CD4-positive, alpha-beta T cell treated with Interleukin-21 for 1 hour (primary cell): ENCODE measurements around the gene CLBA1.

Experiments used
- DNase-seq: peaks from one replicate; pipeline ENCODE4 v3.0.0-alpha.2; 2020

Gene CLBA1

DNA sequence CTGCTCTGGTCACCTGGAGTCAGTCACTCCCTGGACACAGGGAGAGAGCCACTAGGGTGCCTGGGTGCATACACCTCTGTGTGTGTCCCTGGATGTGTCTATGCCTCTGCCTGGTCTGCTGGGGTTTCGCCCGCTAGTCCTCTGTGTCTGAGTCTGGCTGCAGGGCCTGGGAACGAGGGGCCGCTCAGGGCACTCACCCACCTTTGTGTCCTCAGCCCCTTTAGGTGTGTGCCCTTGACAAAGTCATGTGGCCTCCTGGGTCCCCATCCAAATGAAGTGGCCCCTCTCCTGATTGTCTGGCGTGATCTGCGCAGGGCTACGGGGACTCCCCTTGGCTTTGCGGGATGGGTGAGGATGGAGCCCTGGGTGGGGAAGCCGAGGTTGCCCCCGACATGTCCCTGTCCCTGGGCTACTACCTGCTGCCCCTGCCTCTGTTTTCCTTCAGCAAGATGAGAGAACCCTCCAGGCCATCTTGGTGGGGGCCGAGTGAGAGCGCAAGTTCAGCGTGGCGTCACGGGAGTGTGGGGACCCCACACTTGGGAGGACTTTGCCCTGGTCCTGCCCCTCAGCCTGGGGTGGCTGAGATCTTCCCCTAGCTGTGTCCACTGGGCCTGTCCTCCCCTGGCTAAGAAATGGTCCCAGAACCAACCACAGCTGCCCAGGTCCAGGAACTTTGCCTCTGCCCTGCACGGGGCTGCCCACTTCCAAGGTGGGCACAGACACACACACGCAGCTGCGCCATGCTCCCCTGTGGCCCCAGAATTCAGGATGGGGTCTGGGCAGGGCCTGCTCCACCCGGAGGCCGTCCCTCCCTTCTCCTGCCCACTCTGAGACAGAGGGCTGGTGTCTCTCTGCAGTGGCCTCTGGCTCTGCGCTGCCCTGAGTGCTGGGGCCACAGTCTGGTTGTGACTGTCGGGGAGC lies 4.7 kb upstream of the CLBA1 start:
- no peak for DNase-seq

DNA sequence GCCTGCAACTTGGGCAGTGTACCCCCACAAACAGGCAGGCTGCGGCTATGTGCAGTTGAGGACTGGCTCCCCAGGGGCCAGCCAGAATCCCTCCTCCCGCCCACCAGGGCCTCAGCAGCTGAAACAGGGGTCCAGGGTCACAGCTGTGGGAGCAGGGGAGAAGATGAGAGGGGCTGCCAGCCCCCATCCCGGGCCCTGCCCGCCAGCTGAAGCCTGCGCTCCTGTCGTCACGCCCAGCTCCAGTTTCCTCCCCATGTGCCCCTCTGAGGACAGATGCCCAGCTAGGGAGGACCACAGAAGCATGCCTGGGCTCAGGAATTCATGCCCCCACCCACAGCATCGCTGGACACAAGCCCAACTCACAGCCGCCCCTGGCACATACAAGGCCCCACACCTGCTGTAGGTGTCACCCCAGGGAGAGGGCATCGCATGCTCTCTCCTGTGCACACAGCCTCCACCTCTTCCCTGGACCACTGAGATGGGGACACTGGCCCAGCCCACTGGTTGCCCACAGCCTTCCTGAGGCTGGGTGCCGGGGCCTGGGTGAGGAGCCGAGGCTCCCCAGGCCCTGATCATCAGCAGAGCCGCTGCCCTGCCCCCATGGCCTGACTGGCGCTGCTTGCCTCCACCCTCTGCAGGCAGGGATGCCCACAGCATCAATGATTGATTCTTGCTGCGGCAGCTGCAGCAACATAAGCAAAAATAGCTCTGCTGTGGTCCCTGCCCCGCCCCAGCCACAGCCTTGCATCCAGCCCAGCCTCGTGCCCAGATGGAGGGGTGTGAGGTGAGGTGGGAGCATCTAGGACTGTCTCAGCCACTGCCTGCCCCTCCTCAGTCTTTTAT lies 3.7 kb upstream of the CLBA1 start:
- no peak for DNase-seq

DNA sequence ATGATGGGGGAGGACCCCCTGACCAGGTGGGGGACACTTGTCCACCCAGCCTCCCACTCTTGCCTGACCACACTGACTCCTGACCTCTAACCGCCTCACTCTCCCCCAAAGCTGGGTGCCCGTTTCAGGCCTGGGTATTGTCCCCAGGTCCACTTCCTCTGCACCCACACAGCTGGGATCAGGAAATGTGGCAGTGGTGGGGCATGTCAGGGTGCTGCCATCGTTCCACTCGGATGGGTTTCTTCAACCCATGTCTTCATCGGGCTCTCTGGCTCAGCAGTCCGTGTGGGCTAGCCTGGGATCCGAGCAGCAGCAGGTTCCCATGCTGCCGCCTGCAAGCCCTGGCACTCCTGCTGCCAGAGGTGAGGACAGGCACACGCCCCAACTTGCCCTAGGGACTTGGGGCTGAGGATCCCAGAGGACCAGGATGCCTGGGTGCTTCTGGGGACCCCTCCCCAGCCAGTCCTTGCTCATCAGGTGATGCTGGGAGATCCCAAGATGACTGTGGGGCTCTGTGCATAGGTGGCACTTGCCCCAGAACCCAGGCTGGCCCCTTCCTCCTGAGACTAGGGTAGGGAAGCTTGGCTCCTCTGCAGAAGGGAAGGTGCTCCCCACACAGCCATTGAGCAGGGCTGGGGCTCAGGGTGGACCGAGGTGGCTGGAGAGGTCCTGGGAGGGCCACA lies 2.9 kb upstream of the CLBA1 start:
- no peak for DNase-seq

DNA sequence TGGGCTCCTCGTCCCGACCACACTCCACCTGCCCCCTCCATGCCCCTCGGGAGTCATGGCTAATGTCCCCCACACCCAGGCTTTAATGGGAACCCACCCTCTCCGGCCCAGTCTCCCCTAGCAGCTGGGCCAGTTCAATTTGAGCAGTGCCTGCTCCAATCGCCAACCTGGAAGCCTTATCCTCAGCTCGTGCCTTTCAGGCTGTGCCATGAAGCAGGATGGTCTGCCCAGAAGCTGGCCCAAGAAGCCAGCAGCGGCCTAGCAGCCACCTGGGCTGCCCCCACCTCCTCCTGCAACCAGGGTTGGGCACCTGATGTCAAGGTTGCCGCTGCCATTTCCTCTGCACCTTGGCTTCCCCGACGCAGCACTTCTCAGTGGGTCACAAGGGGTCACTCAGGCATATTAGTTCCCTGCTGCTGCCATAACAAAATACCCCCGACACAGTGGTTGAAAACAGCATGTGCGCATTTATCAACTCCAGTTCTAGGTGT lies 2.3 kb upstream of the CLBA1 start:
- DNase-seq = no peak

DNA sequence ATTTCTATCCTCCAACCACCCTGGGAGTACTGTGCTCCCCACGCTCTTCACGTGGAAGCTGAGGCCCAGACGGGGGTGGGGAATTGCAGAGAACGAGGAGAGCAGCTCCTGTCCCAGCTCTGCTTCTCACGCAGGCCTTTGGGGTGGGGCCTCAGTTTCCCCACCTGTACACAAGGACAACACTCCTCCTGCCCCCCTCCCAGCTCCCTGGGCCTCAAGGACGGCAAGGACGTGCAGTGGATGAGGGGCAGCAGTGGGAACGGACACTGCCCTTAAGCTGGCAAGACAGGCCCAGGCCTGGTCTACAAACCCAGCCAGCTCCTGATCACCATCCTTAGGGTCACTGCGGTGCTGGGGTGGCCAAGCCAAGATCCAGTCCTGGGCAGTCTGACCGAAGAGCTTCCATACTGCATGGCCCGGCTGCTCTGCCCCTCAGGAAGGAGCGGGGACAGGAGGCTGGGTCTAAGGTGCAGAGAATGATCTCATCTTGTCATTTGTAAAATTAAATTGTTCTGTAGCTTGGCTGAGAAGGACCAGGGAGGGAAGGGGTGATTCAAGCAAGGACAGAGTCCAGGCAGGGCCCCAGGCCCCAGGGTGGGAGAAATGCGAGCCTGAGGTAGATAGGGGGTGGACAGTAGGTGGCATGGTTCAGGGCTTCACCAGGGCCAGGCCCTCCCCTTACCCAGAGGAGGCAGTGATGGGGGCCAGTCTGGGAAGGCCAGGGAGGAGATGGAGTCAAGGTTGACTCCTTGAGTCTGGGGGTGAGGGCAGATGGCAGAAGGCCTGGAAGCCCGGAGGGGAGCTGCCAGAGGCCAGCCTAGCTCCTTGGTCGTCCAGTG lies 1.3 kb upstream of the CLBA1 start:
- DNase-seq = no peak

DNA sequence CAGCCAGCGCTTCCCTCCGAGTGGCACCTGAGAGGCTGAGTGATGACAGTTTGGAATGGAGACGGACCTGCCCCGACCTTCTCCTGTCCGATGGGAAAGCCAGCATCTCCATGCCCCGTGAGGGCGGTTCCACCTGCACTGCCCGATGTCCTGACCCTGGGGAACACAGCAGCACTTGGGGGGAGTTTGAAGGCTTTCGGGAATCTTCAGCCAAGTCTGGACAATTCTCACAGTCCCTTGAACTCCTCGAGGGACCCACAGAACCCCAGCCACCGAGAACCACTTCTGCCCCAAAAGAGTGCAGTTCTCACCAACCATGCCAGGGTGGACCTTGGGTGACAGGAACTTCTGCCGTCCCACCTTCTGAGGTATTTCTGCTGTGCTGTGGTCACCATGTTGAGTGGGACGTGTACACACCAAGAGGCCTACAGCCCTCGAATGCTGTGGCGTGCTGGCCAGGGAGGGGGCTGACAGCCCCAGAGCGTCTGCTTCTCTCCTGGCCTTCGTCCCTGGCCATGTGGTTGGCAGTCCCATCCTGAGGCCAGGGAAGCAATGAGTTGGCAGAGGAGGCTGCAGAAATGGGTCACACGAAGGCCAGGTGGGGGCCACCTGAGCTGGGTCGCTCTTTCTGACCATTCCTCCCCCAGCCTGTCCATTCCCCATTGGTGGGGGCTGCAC lies 1.0 kb downstream of the CLBA1 start:
- DNase-seq = no peak

DNA sequence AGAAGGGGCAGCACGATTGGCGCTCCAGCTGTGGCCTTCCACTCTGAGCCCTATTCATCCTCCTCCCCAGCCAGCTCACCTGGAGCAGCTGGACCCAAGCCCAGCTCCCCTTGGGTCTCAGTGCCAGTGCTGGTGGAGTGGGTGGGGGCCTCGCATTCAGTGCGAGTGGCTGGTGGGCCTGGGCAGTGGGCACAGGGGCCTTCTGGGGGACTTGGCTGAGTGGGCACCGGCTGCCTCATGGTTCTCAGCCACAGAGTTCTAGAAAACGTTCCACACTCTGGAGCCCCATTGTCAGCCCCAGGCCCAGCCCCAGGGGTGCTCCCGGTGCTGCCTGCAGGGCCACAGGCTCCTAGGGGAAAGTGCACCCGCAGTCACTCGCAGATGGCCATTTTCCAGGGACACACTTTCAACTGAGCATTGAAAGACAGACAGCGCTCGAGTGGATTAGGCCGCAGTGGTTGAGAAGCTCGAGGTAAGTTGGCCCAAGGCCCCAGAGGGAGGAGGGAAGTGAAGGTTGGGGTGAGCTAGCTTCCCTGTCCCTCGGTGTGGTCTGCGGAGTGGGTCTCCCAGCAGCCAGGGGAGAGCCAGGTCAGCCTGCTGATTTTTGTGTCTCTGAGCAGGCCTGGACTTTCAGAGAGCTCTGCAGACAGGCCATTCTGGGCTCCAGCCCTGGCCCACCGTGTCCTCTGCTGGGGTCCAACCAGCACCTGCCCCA lies 3.8 kb downstream of the CLBA1 start:
- no peak for DNase-seq

DNA sequence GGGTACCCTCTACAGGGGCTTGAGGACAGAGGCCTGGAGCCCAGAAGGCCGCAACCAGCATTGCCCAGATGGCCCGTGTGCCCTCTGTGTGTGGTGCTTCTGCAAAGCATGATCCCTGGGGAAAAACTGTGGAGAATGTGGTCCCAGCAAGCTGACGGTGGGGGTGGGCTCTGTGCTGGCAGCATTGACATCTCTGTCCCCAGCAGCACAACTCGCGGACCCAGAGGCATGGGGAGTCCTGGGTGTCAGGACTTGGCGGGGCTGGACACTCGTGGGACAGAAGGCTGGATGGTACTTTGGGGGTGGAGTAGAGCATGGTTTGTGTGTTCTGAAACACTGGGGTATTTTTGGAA lies 4.3 kb downstream of the CLBA1 start:
- no peak for DNase-seq

DNA sequence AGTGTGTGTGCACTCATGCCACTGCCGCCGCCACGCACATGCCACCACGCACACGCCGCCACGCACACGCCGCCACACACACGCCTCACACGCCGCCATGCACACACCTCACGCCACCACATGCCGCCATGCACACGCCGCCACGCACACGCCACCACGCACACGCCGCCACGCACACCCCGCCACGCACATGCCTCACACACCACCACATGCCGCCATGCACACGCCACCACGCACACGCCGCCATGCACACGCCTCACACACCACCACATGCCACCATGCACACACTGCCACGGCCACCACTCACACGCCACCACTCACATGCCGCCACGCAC lies 6.3 kb downstream of the CLBA1 start:
- DNase-seq = no peak

DNA sequence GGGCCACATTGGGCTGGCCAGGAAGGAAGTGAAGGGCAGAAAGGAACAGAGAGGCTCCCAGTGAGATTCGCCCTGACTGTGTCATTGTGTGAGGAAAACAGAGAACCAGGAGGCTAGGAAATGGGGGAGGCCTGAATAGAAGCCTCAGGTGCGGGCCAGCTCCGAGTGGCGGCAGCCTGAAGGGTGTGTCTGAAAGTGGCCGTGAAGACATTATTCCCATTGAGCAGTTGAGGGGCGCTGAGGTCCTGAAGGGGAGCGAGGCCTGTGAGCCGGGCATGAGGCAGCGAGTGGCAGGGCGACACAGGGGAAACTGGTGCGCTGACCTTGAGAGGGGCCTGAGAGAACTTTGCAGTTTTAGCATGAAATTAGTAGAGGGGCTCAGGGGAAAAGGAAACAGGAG lies 6.9 kb downstream of the CLBA1 start:
- DNase-seq = no peak

DNA sequence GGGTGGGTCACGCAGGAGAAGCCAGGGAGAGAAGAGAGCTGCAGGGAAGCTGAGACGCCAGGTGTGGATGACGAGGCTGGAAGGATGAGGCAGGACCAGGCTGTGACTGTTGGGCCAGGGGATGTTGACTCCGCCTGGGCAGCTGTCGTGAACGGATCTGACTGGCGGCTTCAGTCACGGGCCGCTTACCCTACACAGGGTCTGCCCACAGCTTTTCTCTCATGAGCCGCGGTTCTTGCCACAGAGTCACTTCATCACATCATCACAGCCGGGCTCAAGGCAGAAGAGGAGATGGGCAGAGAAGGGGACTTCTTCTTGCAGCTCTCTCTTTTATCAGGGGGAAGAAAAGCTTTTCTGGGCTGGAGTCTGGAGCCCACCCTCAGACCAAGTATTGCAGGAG lies 7.7 kb downstream of the CLBA1 start:
- DNase-seq = no peak

DNA sequence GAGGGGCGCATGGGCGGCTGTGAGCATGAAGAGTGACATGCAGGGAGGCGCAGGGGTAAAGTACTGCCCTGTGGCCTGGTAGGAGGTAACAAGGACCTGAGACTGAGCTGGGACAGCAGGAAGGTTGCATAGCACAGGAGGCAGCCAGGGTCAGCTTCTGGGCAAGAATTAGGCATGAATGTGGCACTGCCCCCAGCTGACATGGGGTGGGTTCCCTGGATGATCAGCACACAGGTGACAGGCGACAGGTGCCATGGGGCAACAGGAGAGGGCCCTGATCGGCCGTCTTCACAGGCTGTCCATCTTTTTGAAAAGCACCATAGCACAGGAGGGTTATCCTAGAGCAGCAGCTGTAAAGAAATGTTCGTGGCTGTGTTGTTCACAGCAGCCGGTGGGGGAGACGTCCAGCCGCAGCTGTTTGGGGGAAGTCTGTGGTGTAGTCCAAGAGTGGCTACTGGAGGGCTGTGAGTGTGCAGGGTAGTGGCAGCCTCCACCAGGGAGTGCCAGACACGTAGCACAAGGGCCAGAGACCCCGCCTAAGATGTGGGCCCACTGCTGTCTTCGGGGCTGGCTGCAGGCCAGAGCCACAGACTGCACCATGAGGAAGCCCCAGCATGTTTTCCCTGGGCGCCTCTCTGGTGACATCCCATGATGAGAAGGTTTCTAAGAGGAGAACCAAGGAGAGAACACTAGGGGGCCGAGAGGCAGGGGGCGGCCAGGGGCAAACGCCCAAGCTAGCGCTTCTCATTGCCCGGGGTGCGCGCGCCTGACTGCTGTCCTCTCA lies 8.4 kb downstream of the CLBA1 start:
- DNase-seq = no peak

DNA sequence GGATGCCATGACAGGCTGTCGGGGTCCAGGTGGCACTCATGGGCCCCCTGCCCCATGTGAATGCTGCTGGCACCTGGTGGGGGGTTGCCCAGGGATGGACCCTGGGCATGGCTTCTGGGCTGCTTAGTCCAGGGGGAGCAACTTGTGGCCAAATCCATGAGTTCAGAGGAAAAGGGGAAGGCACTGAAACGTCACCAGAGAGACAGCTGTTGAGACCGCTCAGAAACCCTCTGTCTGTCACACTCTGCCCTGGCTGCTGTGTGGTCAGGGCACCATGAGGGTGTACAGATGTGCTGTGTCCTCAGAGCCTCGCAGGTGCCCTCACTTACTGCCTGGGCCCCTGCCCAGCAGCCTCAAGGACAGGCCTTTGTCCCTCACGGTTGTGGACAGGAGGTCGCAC lies 9.4 kb downstream of the CLBA1 start:
- DNase-seq = no peak

DNA sequence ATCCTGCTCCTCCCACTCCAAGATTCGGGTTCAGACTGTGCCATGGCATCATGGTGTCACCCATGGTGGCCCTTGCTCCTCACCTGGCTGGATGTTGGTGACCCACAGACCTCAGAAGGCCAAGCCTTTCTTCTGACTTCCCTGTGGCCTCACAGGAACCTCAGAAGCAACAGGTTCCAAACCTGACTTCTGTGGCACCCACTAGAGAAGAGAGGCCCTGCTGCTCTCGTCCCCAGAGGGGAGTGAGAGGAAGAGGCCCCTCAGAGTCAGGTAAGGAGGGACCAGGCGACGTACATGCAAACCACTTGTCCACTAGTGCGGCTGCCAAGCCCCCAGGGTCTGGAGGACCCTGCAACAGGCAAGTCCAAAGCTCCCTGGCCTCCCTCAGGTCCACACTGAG lies 10.4 kb downstream of the CLBA1 start:
- no peak for DNase-seq

DNA sequence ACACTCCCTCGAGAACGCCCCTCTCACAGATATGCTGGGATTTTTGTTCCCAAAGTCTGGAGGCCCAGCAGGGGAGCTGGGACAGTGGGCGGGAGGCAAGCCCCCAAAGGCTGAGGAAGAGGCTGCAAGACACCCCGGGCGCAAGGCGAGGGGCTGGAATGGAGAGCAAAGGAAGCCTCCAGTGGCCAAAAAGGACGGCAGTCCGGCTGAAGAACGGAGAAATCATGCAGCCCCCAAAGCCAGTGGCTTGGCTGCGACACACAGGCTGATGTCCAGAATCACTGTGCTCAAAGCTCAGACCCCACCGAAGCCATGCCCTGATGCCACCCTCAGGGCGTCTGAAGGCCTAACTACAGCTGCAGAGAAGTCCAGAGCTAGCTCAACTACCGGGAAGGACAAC lies 10.9 kb downstream of the CLBA1 start:
- no peak for DNase-seq

DNA sequence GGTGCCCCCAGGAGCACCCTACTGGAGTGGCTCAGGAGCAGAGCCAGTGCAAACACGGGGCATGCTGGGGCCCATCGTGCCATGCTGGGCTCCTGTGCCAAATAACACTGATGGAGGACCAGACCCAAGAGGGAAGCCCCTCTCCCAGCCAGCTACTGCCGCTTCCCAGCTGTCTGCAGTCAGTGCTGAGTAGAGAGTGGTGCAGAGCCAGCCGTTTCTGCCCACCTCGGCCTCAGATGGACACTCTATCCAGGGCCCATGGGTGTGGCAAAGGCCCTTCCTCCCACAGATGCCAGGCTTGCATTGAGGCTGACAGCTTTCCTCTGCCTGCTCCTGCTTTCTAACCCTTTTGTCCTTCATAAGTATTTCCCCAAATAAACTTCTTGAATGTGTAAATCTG lies 13.2 kb downstream of the CLBA1 start:
- no peak for DNase-seq

DNA sequence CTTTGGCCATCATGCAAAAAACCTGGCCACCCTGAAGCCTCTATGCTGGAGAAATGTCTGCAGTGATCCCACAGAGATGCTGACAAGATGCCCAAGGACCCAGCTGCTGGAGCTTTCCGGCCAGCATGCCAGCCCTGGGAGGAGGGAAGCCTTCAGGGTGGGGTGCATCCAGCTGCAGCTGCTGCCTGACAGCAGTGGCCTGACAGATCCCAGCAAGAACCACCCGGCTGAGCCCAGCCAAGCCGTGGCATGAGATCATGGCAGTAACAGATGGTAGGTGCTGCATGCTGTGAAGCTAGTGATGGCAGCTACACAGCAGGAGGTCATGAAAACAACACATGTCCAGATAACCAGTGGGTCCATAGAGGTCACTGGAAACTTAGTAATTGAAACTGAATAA lies 13.8 kb downstream of the CLBA1 start:
- no peak for DNase-seq

DNA sequence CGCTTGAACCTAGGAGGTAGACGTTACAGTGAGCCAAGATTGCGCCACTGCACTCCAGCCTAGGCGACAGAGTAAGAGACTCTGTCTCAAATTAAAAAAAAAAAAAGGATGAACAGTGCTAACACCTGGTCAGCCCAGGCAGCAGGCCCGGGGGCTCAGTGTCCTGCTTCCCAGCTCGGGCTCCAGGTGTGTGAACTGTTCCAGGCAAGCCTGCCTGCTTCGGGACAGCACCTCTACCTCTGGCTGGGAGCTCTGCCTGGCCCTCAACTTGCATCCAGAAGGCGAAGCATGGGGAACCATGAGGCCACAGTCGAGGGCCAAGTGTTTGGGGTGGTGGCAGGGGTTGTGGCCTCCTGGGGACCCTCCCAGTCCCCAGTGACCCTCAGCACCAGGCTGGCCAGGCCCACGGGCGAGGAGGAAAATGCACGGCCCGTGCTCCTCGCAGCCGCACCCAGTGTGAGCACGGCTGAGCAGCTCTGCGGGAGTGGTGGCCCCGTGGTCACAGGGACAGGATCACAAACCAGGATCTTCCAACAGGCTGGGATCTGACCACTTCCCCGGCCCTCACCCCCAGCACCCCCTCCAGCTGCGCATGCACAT lies 19.8 kb downstream of the CLBA1 start:
- DNase-seq = no peak

DNA sequence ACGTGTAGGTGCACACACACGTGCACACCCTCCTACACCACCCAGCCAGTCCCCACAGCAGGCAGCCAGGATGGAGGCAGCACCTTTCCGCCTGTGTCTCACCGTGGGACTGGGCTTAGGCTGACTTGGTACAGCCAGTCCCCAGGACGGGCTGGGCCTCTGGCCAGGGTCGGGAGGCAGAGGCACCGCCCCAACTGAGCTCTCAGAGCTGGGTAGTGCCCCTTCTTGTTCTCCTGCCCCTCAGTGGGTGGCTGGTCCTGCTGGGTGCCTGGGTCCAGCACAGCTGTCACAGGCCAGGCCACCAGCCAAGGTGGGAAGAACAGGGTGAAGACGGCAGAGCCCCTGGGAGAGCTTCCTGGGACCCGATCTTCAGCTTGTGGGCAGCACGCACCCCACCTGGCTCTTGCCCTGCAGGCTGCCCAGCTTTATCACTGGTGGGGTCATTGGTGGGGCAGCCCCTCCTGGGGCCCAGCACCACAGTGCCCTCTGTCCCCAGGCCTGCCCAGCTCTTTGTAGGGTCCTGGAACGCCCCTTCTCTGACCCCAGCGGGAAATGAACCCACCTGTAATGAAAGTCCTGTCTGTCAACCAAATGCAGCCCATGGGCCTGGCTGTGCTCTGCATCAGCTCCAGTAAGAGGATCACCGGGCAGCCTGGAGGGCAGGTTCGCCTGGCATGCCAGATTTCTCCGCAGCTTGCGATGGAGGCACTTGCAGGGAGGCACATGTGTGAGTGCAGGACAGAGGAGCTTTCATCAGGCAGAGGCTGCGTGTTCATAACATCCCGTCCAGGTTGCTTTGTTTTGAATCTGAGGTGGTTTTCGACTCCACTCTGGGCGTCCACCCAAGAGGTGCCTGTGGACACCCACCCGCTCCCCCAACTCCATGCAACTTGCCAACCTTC lies 20.6 kb downstream of the CLBA1 start:
- no peak for DNase-seq
